ENCODE results near the gene CSGALNACT2. TPM values are rescaled to one million over a fixed set of nuclear protein-coding genes. Genes with fewer than 3 reads are reported as not detected.

Gene CSGALNACT2
- total RNA-seq, 2 donors from 2014 or later = 3.5 to 8.2 TPM

- no peak overlapping the region for H3K27ac ChIP-seq
Measured at GRCh38 chr10:43105102-43105955, 32.9 kb upstream of the CSGALNACT2 start.

GRCh38 chr10:43105956-43106229, 32.4 kb upstream of the CSGALNACT2 start:
- DNase-seq = no peak
- Histone ChIP-seq H3K9ac (ENCODE audit: low read depth in 2 of 2, low read length in 2 of 2) (no peak overlapping the region), H3K27ac (no peak overlapping the region), H3K27me3 (peaks cover 12% of the 10 kb centered on the region), H3K36me3 (no peaks in the 10 kb centered on the region), H3K4me1 (peaks cover 7% of the 10 kb centered on the region), H3K9me3 (no peaks in the 10 kb centered on the region), H3K4me3 (no peak overlapping the region)
- intact Hi-C loops (cut with DNase I) = loop anchor here (2.0 to 10.0 kb wide), 3 partner anchors 241 to 551 kb away; no protein-coding TSS in a partner anchor
- no peak for TF ChIP-seq CTCF (IDR thresholded peaks at IDR 0.05)

More at GRCh38 chr10:43105102-43105955, 32.9 kb upstream of the CSGALNACT2 start:
- intact Hi-C loops (cut with DNase I) = loop anchor here (2.0 to 10.0 kb wide), 3 partner anchors 241 to 551 kb away; no protein-coding TSS in a partner anchor
- Histone ChIP-seq H3K27me3 (peaks cover 12% of the 10 kb centered on the region), H3K36me3 (no peaks in the 10 kb centered on the region), H3K4me3 (peak overlapping the region; percentile 52), H3K9me3 (no peaks in the 10 kb centered on the region), H3K9ac (ENCODE audit: low read depth in 2 of 2, low read length in 2 of 2) (peak overlapping the region; percentile 35 to 57), H3K4me1 (peaks cover 7% of the 10 kb centered on the region)
- TF ChIP-seq CTCF (IDR thresholded peaks at IDR 0.05) = peak; percentile 100
- DNase-seq = peak; percentile 70

GRCh38 chr10:43106256-43107091, 31.8 kb upstream of the CSGALNACT2 start:
- Histone ChIP-seq H3K9me3 (no peaks in the 10 kb centered on the region), H3K27me3 (peaks cover 12% of the 10 kb centered on the region), H3K4me3 (no peak overlapping the region), H3K27ac (no peak overlapping the region), H3K4me1 (peaks cover 7% of the 10 kb centered on the region), H3K36me3 (no peaks in the 10 kb centered on the region), H3K9ac (ENCODE audit: low read depth in 2 of 2, low read length in 2 of 2) (no peak overlapping the region)
- DNase-seq = no peak
- no peak for TF ChIP-seq CTCF (IDR thresholded peaks at IDR 0.05)
- intact Hi-C loops (cut with DNase I) = loop anchor here (10.0 kb wide), 2 partner anchors 352 to 552 kb away; no protein-coding TSS in a partner anchor

- no peaks in the 10 kb centered on the region for H3K9me3 ChIP-seq
- no peak overlapping the region for H3K4me3 ChIP-seq
- H3K27me3 ChIP-seq = peaks cover 12% of the 10 kb centered on the region
- no peak overlapping the region for H3K9ac ChIP-seq (ENCODE audit: low read depth in 2 of 2, low read length in 2 of 2)
- no peaks in the 10 kb centered on the region for H3K36me3 ChIP-seq
- peaks cover 7% of the 10 kb centered on the region for H3K4me1 ChIP-seq
- intact Hi-C loops (cut with DNase I) = loop anchor here (10.0 kb wide), 2 partner anchors 354 to 554 kb away; no protein-coding TSS in a partner anchor
- no peak for DNase-seq
- TF ChIP-seq CTCF (IDR thresholded peaks at IDR 0.05) = no peak
- H3K27ac ChIP-seq = no peak overlapping the region
Measured at GRCh38 chr10:43108951-43109350, 29.3 kb upstream of the CSGALNACT2 start.

- TF ChIP-seq CTCF (IDR thresholded peaks at IDR 0.05) = no peak
- Histone ChIP-seq H3K36me3 (no peaks in the 10 kb centered on the region), H3K4me3 (no peak overlapping the region), H3K9ac (ENCODE audit: low read depth in 2 of 2, low read length in 2 of 2) (no peak overlapping the region), H3K4me1 (peaks cover 2% of the 10 kb centered on the region), H3K27me3 (peaks cover 5% of the 10 kb centered on the region), H3K9me3 (no peaks in the 10 kb centered on the region), H3K27ac (no peak overlapping the region)
- intact Hi-C loops (cut with DNase I) = loop anchor here (10.0 kb wide), 2 partner anchors 355 to 555 kb away; no protein-coding TSS in a partner anchor
- DNase-seq = no peak
Measured at GRCh38 chr10:43109671-43110249, 28.5 kb upstream of the CSGALNACT2 start.

All from colonic mucosa (tissue), 4 donors.